GM19463 (cell line): ENCODE results near the gene CMIP.
"Not testable (repeated sequence)": the region's sequence is repeated elsewhere in the genome, so short reads cannot be mapped to it uniquely, and the experiment has no call there.

Experiments
- ATAC-seq: cut with Tn5 transposase; IDR thresholded peaks from one replicate; pipeline ENCODE4 v1.9.1; 2021; ENCODE audit warnings: mild to moderate bottlenecking, moderate library complexity; ENCODE audit not compliant: unreplicated experiment

CMIP gene

GRCh38 chr16:81730090-81731051 lies 285.8 kb downstream of the CMIP start:
- ATAC-seq: peak; percentile 80

- no peak for ATAC-seq
Observed at GRCh38 chr16:81731649-81732048, 287.0 kb downstream of the CMIP start.

GRCh38 chr16:81732699-81733098 lies 288.1 kb downstream of the CMIP start:
- ATAC-seq: no peak

GRCh38 chr16:81733295-81733694 lies 288.7 kb downstream of the CMIP start:
- no peak for ATAC-seq

GRCh38 chr16:81734632-81735434 lies 290.2 kb downstream of the CMIP start:
- no peak for ATAC-seq

DNA sequence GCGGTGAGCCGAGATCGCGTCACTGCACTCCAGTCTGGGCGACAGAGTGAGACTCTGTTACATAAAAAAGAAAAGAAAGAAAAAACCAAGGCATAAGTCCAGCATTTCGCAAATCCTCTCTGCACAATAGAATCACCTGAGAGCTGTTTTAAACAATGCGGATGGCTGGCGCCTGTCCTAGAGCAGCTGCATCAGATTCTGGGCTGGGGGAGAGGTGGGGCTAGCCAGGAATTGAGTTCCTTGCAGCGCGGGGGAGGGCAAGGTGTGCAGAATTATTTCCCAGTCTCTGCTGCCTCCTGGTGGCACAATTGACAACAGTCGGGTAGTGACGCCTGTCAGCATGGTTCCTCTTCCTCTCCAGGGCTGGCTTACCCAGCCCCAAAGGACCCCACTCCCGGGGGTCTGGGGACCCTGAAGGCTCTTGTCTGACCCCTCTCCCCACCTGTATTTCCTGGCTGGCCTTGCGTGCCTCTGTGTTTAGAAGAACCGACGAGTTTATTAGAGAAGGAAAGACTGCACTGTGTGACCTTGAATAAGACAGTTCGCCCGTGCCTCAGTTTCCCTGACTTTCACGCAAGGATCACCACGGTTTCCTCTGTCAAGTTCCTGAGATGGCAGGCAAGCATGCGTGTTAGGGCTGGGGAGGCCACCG lies 293.4 kb downstream of the CMIP start:
- peak; percentile 49 for ATAC-seq

GRCh38 chr16:81738783-81739496 lies 294.3 kb downstream of the CMIP start:
- peak; percentile 36 for ATAC-seq

- ATAC-seq: no peak
Observed at GRCh38 chr16:81739503-81739902, 294.9 kb downstream of the CMIP start.

GRCh38 chr16:81740169-81740568 lies 295.6 kb downstream of the CMIP start:
- peak; percentile 61 for ATAC-seq

- ATAC-seq: not testable (repeated sequence)
Observed at GRCh38 chr16:81741430-81741770, 296.8 kb downstream of the CMIP start.

- no peak for ATAC-seq
Observed at GRCh38 chr16:81744385-81744784, 299.8 kb downstream of the CMIP start.

DNA sequence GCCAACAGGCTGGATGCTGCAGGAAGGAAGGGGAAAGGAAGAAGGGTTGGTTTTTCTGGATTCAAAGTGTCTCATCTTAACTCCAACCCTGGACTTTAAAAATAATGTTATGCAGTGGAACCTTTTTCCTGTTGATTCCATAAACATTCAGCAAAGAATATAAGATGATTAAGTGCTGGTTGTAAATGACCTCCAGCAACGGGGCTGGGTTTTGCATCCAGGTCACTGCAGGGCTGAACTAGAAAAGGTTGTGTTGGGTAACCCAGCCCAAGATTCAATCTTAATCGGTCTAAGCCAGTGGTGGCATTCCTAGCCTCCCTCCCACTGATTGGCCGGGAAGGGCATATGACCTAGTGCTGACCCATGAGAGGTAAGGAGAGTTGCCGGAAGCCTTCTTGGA lies 300.3 kb downstream of the CMIP start:
- ATAC-seq: no peak

DNA sequence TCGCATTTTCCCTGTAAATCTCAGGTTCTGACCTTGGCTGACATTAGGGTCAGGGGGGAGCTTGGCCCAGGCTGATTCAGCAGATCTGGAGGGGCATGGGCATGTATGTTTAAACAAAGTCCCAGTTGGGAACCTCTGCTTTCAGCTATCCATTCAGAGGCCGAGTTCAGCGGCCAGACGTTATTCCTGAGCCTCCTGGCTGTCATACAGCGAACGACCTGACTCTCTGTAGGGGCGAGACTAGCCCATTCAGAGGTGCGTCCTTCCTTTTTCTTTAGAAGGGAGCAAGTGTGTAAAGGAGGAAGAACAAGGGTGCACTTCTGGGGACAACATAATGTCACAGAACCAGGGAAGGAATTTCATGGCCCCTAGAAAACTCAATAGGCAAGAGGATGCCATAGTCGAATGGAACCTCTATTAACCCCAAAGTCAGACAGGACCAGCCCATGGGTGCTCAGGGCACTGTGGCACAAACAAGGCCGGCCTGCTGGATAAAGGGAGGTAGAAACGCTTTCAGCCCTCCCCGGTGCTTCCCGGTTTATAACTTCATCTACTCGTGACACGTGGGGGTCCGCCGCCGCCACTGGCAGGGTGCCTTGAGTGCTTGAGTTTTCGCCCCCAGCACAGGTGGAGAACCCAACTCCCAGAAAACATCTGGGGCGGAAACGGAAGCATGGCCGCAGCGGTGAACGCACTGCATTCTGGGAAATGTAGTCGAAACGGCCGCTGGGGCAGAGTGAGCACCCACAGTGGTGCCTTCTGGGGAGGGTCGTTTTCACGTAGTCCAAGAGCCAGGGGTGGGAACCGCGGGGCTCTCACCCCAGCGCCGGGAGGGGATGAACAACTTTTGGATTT lies 301.3 kb downstream of the CMIP start:
- ATAC-seq: peak; percentile 81

- no peak for ATAC-seq
Observed at GRCh38 chr16:81746566-81746965, 302.0 kb downstream of the CMIP start.

DNA sequence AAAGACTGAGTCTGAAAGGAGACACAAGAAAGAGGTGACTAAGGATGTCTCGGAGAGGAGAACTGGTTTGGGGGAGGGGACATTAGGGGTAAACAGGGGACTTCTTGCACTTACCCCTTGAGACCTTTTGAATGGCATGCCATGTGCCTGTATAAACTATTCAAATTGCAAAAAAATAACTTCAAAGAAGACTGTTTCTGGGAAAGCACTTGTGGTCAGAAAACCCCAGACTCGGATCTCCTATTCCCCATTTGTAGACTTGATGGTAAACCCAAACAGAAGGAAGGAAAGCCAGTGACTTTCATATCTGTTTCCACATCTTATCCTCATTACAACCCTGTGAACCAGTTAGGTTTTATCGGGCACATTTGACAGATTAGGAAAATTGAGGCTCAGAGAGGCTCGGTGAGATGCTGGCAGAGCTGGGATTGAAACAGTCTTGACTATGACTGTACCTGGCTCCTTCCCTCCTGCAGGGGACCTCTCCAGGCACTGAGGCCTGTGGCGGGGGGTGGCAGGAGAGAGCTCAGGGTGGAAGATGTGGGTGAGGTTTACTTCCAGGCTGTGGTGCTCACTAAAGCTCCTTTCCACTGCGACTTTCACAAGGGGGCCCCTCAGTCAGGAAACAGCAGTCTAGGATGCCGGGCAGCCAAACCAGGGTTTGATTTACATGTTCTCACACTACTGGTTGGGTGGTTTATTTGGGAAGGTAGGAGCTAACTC lies 304.0 kb downstream of the CMIP start:
- no peak for ATAC-seq

DNA sequence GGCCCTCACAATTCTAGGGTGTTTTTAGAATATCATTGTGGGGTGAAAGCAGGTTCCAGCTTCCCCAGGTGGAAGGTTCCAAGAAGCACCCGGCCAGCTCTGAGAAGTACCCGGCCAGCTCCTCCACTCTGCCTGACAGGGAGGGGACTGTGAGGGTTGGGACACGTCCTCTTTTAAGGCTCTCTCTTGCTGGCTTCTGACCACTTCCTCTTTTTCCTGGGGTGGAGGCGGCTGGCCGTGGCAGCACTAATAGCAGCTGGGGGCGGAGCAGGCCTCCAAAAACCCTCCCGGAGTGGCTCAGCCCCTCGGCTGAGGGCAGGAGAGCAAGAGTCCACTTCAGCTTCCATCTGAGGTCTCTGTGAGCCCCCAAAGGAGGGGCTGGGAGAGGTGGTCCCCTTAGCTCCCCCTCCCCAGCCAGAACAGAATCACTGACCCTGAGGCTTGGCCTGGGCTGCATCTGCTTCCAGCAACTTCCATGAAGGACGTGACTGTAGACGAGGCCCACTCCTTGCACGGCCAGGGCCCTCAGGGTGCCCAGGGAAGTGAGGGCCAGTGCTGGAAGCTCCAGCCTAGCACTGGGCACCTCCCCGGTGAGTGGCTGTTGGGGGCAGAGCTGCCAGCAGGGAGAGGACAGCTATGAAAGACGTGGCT lies 307.7 kb downstream of the CMIP start:
- peak; percentile 92 for ATAC-seq

- no peak for ATAC-seq
Observed at GRCh38 chr16:81752876-81753227, 308.2 kb downstream of the CMIP start.

DNA sequence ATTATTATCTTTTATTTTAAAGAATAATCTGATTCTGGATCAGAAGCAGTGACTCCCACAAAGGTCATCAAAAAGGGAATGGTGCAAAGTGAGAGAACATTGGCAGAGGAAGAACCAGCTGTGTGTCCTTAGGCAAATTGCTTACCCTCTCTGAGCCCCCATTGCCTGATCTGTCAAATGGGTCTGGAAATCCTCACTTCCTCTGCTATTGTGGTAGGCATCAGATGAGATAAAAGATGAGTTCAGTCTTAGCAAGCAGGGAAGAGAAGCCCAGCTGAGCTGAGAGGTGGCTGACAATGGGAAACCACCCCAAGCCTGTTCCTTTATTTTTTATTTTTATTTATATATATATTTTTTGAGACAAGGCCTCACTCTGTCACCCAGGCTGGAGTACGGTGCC lies 310.2 kb downstream of the CMIP start:
- ATAC-seq: no peak
